Stimulated activated CD4-positive, alpha-beta T cell treated with anti-CD3 and anti-CD28 coated beads, Interleukin-15, amount 100 ng/mL, for 48 hours (primary cell): ENCODE measurements around the gene MZF1.

ENCODE experiments used
- DNase-seq, 2 donors: peaks; one replicate each; pipeline ENCODE4 v3.0.0-alpha.2; 2020; ENCODE audit warnings: low read depth in 2 of 2

The MZF1 gene

DNA sequence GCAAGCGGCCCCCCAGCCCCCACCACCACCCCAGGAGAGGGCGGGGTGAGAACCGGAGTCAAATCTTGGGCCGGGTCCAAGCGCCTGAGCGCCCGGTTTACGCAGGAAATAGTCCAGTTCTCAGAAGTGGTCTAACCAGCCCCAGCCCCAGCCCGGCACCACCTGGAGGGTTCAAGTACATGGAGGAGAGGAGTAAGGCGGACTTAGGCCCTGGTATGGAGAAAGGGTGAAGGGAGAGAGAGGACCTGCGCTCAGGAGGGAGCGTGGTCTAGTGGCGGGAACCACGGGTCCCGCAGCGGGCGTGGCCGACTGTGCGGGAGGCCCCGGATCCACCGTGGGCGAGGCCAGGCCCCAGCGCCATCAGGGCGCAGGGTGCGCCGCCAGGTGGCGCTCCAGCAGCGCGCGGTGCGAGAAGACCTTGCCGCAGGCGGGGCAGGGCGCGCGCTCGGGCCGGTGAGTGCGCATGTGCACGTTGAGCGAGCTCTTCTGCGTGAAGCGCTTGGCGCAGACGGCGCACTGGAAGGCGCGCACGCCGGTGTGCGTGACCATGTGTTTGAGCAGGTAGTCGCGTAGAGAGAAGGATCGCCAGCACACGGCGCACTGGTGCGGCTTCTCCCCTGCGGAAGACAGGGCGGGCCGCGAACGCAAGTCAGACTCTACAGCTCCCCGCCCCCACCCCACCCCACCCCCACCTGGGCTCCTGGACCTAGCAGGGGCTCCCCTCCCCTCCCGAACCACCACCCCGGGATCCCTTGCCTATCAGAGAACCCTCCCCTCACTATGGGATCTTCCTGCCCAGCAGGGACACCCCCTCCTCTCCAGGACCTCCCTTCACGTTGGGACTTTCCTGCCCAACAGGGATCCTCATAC lies 59.2 kb downstream of the MZF1 start:
- DNase-seq: peak; percentile 93 to 97

DNA sequence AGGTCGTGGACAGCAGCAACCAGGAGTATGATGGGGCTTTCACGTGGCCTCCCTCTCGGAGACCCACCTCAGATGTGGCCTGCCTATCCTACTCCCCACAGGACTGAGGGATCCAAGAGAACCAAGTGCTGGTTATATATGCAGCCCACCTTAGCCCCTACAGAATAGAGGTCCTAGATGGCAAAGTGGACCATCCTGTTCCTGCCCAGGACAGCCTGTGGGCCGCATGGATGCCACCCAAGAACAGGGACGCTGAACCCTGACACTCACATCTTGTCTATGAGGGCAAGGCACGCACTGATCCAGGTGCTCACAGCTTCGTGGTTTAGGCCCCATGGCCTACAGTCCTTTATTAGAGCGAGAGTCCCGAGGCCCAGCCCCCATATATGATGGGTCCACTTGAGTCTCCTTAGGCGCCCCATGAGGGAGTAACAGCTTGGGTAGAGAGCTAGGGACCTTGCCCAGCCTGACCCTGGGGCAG lies 59.9 kb downstream of the MZF1 start:
- DNase-seq: no peak
